ENCODE measurements around the gene PRPH.
"Not testable (repeated sequence)": the region's sequence is repeated elsewhere in the genome, so short reads cannot be mapped to it uniquely, and the experiment has no call there.

Gene PRPH

GRCh38 chr12:49332441-49332861, 37.5 kb downstream of the PRPH start:
- FAIRE-seq, result no peak
- DNase-seq (ENCODE audit: low spot score), result no peak

DNA sequence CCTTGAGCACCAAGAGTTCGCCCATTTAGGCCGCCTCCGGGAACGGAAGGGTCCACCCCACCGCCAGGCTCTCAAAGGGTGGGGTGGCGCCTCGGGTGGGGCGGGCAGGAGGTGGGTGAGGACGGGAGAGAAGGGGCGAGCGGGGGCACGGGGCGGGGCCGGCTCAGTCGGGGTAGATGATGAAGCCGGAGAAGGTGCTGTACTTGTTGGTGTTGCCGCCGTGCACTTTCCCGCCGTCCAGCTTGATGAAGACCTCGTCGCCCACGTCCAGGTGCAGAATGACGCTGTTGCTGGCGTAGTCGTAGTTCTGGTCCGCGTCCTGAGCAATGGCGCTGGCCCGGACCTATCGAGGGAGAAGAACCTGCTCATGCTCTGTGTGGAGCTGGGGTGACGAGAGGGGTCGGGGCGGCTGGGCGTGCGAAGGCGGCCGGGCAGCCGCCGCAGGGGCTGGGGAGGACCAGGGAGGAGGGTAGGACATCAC, 38.0 kb downstream of the PRPH start:
- DNase-seq (ENCODE audit: low spot score) (no peak), FAIRE-seq (no peak)

- not testable (repeated sequence) for DNase-seq (ENCODE audit: low spot score); FAIRE-seq
Observed at GRCh38 chr12:49333778-49334177, 38.8 kb downstream of the PRPH start.

DNA sequence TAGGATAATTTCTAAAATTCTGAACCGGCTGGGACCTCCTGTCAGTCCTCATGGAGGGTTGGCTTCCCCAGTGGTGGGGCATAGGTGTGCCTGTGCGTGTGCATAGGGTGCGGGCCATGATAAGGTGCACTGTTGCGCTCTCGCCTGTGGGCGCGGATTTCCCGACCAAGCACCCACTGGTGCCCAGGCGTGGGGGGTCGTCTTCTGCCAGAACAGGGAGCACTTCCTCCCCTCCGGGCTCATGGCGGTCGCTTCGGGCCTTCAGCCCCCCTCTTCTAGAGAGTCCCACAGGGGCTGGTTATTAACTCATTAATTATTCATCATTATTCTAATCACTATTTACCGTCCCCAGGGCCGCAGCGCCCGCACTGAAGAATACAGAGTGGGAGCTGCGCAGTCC, 39.3 kb downstream of the PRPH start:
- FAIRE-seq (no peak), DNase-seq (ENCODE audit: low spot score) (no peak)

- FAIRE-seq, result no peak
Observed at GRCh38 chr12:49334681-49335080, 39.7 kb downstream of the PRPH start.

GRCh38 chr12:49335118-49335954, 40.4 kb downstream of the PRPH start:
- DNase-seq (ENCODE audit: low spot score) (no peak), FAIRE-seq (no peak)

More at GRCh38 chr12:49334681-49335080, 39.7 kb downstream of the PRPH start:
- DNase-seq (ENCODE audit: low spot score), result no peak

DNA sequence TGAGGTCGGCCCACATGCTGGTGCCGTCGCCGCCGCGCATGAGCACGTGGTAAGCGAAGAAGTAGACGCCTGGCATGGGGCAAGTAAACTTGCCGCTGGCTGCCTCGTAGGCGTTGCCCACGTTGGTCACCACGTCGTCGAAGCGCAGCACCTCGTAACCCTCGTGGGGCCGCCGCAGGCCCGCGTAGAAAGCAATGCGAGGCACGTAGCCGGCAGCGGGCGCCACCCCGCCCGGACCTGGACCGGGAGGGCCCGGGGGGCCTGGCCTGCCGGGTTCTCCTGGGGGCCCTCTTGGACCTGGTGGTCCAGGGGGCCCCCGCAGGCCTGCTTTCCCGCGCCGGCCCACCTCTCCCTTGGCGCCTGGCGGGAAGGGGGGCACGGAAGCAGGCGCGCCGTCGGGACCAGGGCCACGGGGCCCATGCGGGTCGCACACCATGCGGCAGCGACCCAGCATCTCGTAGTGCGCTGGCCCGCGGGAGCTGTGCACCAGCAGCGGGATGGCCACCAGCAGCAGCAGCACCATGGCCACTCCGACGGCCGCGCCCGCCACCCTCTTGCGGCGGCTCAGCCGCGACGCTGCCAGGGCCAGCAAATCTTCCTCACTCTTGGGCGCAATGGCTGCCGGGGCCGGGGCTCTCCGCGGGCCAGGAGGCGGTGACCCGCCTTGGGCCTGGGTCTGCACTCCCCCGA, 41.2 kb downstream of the PRPH start:
- FAIRE-seq, result no peak
- DNase-seq (ENCODE audit: low spot score), result no peak

- peak; percentile 44 for FAIRE-seq
- DNase-seq (ENCODE audit: low spot score), result peak; percentile 94
Observed at GRCh38 chr12:49336645-49337584, 42.0 kb downstream of the PRPH start, which contains the start of gene C1QL4. TSS of gene C1QL4 (minus strand) at chr12:49337188. CDS start at chr12:49336477, 711 bp downstream.

- no peak for FAIRE-seq
- DNase-seq (ENCODE audit: low spot score), result no peak
Observed at GRCh38 chr12:49338830-49339463, 44.0 kb downstream of the PRPH start.

DNA sequence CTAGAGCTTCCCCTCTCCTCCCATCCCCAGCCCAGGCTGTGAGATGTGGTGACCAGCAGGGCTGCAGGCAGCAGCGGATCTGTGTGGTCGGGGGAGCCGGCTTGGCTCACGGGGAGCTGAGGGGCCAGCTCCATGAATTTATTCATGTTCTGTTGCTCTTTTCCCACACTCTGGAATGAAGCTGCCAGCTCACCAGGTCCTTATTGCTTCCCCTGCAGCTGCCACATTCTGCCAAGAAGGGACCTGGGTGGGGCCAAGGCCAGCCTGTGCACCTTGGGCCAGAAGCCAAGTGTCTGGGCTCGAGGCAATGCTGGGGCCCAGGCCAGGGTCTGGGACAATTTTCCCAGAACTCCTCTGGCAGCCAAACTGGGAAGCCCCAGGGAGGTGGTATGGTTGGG, 44.5 kb downstream of the PRPH start:
- no peak for DNase-seq (ENCODE audit: low spot score)
- no peak for FAIRE-seq

- FAIRE-seq, result no peak
Observed at GRCh38 chr12:49340095-49340870, 45.3 kb downstream of the PRPH start.

DNA sequence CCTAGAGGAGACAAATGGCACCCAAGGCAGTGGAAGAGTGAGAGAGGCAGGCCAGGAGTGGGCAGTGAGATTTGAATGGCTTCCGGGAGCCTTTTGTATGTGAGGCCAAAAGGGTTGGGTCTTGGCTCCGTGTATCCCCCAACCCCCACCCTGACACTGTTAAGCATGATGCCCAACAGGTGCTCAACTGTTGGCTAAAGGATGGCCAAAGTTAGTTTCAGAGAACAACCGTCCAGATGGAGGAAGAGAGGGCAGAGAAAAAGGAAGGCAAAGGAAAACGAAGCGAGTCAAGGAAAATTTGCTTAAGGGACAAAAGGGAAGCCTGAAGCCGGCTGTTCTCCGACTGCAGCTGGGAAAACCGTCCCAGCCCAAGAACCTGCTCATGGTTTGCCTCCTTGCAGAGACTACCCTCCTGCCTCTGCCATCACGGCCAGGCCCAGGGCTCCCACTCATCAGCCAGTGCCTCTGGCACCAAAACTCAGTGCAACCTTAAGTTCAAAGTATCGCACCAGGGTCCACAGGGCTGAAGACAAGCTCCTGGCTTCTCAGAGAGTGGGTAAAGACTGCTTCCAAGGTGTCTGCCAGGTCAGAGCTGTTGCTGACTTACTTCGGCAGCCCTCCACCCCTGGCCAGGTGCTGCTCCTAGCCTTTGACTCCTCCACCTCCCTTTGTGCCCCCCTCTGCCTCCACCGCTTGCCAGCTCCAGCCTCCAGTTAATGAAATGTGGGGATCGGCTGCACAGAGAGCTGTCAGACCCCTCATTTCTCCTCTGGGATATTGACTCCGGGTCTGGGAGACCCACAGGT, 46.2 kb downstream of the PRPH start:
- no peak for FAIRE-seq
- DNase-seq (ENCODE audit: low spot score), result no peak

More at GRCh38 chr12:49340095-49340870, 45.3 kb downstream of the PRPH start:
- no peak for DNase-seq (ENCODE audit: low spot score)

DNA sequence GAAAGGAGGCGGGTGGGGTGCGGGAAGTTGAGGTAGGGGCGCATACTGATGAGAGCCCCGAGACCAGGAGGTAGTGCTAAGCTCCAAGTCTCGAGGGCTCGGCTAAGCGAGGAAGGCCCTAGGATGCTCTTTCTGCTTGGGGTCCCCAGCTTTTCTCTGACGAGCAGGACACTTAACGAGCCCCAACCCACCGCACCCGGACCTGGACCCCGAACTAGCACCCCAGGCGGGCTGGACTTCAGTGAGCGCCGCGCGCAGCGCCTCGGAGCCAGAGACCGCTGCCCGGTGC, 46.8 kb downstream of the PRPH start:
- DNase-seq (ENCODE audit: low spot score), result no peak
- no peak for FAIRE-seq

DNA sequence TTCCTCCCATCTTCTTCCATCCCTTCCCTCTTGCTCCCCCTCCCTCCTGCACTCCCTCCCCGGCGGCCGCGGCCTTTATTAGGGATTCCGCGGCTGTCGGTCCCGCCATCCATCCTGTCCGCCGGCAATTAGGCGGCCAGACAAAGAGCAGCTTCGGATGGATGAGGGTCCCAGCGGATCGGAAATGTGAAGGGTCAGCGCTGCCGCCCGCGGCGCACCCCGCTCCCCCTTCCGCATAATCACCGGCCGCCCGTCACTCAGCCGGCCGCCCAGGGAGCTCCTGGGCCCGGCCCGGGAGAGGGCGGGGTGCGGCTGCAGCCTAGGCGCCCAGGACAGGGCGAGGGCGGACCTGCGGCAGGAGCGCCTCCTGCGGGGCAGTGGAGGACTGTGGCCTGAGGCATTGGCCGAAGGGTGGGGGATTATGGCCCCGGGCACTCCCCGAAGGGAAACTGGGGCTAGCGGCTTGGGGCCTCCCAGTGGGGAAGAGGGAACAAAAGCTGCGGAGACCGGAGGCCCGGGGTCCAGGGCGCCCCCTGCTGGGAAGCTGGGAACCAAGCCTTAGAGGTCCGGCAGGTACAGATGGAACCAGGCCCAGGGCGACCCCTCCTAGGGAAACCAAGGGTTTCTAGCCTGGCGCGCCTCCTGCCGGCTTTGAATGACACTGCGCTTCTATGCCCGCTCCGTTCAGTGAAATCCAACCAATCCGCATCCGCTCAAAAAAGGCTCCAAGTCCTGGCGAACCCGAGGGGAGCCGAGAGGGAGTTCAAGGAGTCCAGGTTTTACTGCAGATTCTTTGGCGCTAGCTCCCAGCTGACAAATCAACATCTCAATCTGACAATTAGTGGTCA, 47.3 kb downstream of the PRPH start:
- FAIRE-seq (no peak), DNase-seq (ENCODE audit: low spot score) (no peak)

DNA sequence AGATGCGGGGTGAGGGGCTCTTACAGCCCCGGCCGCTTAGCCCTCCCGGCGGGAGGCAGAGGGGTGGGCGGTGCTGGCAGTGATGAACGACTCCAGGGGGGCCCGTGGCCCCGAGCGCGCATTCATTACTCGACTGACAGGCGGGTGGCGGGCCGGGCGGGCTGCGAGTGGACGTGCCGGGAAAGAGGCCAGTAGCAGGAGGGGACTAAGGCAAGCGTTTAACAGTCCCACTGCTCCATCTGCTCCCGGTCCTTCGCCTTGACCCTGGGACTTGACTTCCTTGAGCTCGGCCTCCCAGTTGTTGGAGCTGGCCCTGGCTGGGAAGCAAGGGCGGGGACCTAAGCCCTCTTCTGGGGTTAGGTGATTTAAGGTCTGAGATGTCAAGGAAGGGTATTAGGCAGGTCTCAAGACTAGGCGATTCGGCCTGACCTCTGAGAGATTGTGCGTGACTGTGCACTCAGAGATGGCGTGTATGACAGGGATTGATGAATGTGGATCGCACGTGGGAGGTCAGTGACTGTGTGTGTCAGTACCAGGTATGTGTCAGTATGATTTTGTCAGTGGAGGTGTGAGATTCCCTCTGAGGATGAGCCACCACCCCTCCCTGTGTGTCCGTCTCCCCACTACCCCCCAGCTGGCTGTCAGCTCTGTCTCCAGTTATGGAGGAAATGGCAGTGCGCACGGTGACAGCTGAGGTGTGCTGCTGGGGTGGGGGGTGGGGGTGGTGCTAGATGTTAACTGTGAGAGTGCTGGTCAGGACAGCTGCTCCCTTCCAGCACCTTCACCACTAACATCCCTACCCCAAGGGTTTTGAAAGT, 48.2 kb downstream of the PRPH start:
- DNase-seq (ENCODE audit: low spot score), result no peak
- peak; percentile 78 for FAIRE-seq

DNA sequence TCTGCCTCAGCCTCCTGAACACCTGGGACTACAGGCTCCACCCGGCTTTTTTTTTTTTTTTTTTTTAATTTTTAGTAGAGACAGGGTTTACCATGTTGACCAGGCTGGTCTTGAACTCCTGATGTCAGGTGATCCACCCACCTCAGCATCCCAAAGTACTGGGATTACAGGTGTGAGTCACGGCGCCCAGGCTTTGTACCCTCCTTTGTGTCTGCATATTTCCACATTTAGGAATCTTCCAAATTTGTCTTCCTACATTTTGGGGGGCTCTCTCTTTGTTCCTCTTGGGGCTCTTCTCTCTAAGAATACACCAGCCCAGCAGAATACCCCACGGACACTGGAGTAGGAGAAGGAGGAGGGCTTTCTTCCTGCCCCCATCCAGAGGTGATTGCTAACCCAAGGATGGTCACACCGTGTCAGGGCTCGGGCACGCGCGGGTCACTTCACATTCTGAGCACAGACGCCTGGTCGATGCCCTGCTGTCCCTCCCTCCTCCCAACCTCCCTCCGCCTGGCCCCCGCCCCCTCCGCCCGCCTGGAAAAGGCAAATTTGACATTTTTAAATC, 49.6 kb downstream of the PRPH start:
- no peak for DNase-seq (ENCODE audit: low spot score)
- no peak for FAIRE-seq
